Suprapubic skin (tissue), 3 donors: ENCODE results near the gene VPS26B.

Experiments
- EP300 ChIP-seq: sonication (generic); formaldehyde crosslinking; IDR thresholded peaks from one replicate; pipeline ENCODE4 v1.6.1; 2017; ENCODE audit warnings: antibody characterized with exemption
- POLR2A ChIP-seq, 2 donors: fragments of 450-650 bp; IDR thresholded peaks; one replicate each; pipeline ENCODE4 v1.6.1; 2017; ENCODE audit warnings: antibody characterized with exemption in 2 of 2, mild to moderate bottlenecking in 2 of 2, moderate library complexity in 2 of 2
- TF ChIP-seq, protein P1 (sequence below), 2 donors: fragments of 200-600 bp in 1 of 2; fragments of 450-650 bp in 1 of 2; sonication (generic) in 1 of 2; IDR thresholded peaks; one replicate each; pipeline ENCODE4 v1.5.1; 2016 to 2019; ENCODE audit warnings: antibody characterized with exemption in 2 of 2, mild to moderate bottlenecking in 1 of 2, moderate library complexity in 1 of 2

DNA sequence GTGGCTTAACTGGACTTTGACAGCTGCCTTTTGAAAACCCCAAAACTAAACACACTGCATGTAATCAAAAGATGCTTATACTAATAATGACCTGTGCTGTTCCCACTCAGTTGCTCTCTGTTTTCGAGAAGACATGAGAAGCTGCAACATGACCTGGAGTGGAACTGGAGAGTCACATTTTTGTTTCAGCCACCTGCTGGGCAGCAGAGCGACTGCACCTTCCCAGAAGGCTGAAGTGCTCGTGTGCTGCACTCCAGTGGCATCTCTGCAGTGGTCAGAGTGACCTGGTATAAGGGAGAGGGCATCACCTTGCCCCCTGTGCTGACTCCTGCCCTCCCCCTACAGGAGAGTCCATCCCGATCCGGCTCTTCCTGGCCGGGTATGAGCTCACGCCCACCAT, 20.1 kb downstream of the VPS26B start:
- TF ChIP-seq EP300 (no peak), POLR2A (IDR thresholded peaks at IDR 0.05) (no peak)
- TF ChIP-seq, protein P1, sequence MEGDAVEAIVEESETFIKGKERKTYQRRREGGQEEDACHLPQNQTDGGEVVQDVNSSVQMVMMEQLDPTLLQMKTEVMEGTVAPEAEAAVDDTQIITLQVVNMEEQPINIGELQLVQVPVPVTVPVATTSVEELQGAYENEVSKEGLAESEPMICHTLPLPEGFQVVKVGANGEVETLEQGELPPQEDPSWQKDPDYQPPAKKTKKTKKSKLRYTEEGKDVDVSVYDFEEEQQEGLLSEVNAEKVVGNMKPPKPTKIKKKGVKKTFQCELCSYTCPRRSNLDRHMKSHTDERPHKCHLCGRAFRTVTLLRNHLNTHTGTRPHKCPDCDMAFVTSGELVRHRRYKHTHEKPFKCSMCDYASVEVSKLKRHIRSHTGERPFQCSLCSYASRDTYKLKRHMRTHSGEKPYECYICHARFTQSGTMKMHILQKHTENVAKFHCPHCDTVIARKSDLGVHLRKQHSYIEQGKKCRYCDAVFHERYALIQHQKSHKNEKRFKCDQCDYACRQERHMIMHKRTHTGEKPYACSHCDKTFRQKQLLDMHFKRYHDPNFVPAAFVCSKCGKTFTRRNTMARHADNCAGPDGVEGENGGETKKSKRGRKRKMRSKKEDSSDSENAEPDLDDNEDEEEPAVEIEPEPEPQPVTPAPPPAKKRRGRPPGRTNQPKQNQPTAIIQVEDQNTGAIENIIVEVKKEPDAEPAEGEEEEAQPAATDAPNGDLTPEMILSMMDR (IDR thresholded peaks at IDR 0.05), result peak in 1 of 2 donors; percentile 39
